GM18909 (cell line): ENCODE results near the gene CDR2.
A peak's percentile ranks its signal among the peaks of the same experiment; 100 is the strongest.
"Not testable (repeated sequence)": the region's sequence is repeated elsewhere in the genome, so short reads cannot be mapped to it uniquely, and the experiment has no call there.

Experiments
- ATAC-seq: cut with Tn5 transposase; IDR thresholded peaks from one replicate; pipeline ENCODE4 v1.9.1; 2021; ENCODE audit warnings: mild to moderate bottlenecking; ENCODE audit not compliant: unreplicated experiment, poor library complexity

Gene CDR2

DNA sequence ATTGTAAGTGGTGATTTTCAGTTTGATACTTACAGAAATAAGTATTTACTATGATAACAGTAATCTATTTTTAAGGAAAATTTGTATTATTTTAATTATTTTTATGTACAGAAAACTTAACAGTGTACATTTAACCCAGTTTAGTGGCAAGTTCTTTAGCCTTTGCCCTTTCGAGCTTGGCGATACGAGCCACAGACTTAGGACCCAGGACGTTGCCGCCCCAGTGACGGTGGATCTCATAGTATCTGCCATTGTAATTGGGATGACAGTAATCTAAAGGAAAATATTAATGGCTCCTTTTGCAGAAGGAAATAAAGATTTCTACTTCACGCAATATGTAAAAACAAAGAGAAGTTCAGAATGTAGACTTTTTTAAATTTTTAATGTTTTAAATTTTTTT is 5.2 kb upstream of the CDR2 start:
- no peak for ATAC-seq

- no peak for ATAC-seq
Observed at GRCh38 chr16:22375963-22376640, 1.7 kb upstream of the CDR2 start.

DNA sequence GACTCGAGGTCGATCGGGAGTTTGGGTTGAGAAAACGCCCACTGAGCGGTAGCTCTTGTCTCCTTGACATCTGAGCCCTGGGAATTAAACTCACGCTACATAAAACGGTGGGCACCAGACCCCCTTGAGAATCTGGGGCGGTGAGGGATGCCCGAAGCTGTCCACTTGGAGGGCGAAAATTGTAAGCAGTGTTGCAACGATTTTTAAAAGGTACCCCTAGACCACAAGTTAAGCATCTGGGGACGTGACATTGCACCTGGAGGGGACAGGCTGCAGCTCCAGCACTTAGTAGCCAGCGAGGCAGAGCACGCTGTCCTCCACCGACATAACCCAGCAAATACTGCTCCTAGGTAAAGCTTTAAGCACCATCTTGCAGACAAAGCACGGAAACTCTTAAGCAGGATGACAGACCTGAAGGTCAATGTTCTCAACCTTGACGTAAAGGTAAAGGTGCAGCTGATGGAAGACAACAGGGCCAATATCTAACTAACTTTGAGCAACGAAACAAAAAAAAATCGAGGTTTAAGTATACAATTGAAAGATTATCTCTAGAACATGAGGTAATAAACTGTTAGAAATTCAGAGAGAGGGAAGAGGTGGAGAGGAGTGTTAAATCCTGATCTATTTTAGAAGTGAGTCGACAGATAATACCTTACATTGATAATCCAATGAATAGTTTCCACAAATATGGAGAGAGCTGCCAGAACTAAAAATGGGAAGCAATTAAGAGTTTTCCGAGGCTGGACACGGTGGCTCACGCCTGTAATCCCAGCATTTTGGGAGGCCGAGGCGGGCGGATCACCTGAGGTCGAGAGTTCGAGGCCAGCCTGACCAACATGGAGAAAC is 921 bp upstream of the CDR2 start:
- ATAC-seq: no peak

- ATAC-seq: peak; percentile 28
Observed at GRCh38 chr16:22373662-22374310, 633 bp downstream of the CDR2 start.

GRCh38 chr16:22372882-22373661 is 1.3 kb downstream of the CDR2 start:
- ATAC-seq: no peak

GRCh38 chr16:22370038-22370820 is 4.2 kb downstream of the CDR2 start:
- no peak for ATAC-seq

GRCh38 chr16:22369221-22369811 is 5.1 kb downstream of the CDR2 start:
- ATAC-seq: no peak

- not testable (repeated sequence) for ATAC-seq
Observed at GRCh38 chr16:22368200-22368826, 6.1 kb downstream of the CDR2 start.

- no peak for ATAC-seq
Observed at GRCh38 chr16:22366889-22367288, 7.5 kb downstream of the CDR2 start.

DNA sequence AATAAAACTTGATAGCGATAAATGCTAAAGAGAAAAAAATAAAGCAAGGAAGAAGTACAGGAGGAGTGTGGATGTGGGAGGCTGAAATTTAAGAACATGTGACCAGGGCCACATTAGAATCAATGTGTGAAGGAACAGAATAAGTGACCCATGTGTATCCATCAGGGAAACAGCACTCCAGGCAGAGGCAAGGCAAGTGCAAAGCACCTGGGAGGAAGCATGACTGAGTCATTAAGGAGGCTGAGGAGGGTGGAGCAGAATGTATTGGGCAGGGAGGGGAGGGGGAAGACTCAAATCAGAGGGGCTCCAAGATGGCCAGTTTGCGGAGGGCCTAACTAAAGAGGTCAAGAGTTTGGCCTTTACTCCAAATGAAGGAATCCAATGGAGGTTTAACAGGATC is 8.0 kb downstream of the CDR2 start:
- ATAC-seq: no peak

GRCh38 chr16:22364241-22364640 is 10.2 kb downstream of the CDR2 start:
- no peak for ATAC-seq

DNA sequence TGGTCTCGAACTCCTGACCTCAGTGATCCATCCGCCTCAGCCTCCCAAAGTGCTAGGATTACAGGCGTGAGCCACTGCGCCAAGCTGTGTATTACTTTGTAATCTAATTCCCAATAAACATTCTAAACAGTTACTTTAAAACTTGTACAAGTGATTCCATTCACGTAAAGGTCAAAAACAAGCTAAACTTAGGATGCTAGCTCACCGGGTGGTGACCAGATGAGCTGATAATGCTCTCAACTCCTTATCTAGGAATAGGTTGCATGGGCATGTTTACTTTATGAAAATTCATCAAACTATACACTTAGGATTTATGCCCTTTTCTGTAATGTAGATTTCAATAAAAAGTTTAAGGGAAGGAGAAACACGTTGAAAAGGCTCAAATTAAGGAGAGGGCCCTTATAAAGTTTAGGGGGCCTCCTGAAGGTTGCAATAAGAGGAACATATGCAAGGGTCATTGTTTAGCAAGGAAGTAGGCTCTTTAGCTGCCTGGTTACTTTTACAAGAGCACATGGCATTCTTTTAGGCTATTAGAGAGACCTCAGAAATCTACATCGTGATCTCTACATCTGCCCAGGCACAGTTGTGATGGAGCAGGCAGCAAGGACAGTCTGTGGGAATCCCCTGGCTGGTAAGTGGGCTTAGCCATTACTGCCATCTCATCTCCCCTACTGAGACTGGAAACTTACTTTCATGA is 13.3 kb downstream of the CDR2 start:
- ATAC-seq: no peak

DNA sequence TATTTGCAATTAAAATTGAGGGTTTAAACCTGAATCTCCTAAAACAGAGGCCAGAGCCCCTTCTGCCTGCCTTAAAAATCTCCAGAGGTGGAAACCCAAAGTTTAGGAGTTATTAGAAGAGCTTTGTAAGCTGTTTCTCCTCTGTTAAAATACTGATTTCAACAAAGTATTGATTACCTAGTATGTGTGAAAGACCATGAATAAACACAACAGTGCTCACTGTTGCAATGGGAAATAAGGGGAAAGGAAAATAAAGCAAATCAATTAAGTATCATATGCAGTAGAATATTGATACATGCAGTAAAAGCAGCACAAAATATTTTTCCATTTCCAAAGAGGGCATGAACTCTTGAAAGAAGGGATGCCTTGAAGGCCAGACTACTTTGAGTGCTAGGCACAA is 14.7 kb downstream of the CDR2 start:
- ATAC-seq: no peak

- peak; percentile 14 for ATAC-seq
Observed at GRCh38 chr16:22358000-22358399, 16.4 kb downstream of the CDR2 start.

DNA sequence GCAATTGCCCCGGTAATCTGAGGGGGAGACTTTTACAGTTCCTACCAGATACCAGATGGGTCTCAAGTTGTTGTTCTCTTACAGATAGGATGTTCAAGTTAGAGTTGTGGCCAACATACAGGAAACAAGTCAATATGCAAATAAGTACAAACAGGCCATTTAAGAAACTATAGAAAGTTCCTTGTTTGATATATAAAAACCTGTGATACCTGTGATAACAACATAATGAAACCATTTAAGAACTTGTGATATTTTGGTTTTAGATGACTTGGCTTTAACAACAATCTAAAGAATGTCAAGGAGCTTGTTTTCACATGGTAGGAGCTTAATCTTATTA is 16.8 kb downstream of the CDR2 start:
- peak; percentile 65 for ATAC-seq

DNA sequence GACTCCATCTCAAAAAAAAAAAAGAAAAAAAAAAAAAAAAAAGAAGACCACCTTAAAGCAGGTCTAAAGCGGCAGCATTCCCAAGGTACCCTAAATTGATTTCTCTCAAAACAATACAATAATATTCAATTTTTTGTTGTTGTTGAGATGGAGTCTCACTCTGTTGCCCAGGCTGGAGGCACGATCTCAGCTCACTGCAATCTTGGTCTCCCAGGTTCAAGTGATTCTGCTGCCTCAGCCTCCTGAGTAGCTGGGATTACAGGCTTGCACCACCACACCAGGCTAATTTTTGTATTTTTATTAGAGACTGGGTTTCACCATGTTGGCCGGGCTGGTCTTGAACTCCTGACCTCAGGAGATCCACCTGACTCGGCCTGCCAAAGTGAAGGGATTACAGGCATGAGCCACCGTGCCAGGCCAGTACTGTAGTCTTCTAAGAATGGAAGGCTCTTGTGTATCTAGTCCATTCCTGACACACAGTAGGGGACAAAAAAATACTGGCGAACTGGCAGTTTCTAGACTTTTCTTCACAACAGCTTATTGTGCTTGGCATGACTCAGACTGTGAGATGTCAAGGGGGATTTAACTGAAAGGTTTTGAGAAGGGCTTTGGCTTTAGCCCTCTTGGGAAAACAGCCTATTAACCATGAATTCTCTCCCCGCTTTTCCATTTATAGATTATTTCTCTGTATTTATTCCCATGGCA is 17.3 kb downstream of the CDR2 start:
- ATAC-seq: peak; percentile 26

GRCh38 chr16:22355487-22355908 is 18.9 kb downstream of the CDR2 start:
- ATAC-seq: no peak
